GM12872 (cell line): ENCODE data around the gene ALG6.

Experiments used
- CTCF ChIP-seq: IDR thresholded peaks from 3 replicates; pipeline ENCODE4 v1.5.1; 2011; ENCODE audit warnings: low read depth, mild to moderate bottlenecking, low read length, moderate library complexity; ENCODE audit not compliant: insufficient read depth

Gene ALG6

GRCh38 chr1:63367215-63368103 is at the start of gene ALG6:
Gene ALG6 (plus strand): TSS chr1:63367627. CDS start chr1:63370978, 3,351 bp downstream.
- TF ChIP-seq CTCF, result no peak

GRCh38 chr1:63317817-63318152 is 49.6 kb upstream of the ALG6 start:
- TF ChIP-seq CTCF, result no peak

- TF ChIP-seq CTCF, result no peak
These were observed 49.0 kb upstream of the ALG6 start for GRCh38 chr1:63318201-63318979.

- TF ChIP-seq CTCF, result no peak
These were observed 48.1 kb upstream of the ALG6 start for GRCh38 chr1:63319046-63320021.

GRCh38 chr1:63320022-63320721 is 47.3 kb upstream of the ALG6 start:
- TF ChIP-seq CTCF, result no peak

- no peak for TF ChIP-seq CTCF
These were observed 46.2 kb upstream of the ALG6 start for GRCh38 chr1:63321066-63321784.
